Measurements from ENCODE around the gene CLDN7.
A peak's percentile ranks its signal among the peaks of the same experiment; 100 is the strongest.

The CLDN7 gene

DNA sequence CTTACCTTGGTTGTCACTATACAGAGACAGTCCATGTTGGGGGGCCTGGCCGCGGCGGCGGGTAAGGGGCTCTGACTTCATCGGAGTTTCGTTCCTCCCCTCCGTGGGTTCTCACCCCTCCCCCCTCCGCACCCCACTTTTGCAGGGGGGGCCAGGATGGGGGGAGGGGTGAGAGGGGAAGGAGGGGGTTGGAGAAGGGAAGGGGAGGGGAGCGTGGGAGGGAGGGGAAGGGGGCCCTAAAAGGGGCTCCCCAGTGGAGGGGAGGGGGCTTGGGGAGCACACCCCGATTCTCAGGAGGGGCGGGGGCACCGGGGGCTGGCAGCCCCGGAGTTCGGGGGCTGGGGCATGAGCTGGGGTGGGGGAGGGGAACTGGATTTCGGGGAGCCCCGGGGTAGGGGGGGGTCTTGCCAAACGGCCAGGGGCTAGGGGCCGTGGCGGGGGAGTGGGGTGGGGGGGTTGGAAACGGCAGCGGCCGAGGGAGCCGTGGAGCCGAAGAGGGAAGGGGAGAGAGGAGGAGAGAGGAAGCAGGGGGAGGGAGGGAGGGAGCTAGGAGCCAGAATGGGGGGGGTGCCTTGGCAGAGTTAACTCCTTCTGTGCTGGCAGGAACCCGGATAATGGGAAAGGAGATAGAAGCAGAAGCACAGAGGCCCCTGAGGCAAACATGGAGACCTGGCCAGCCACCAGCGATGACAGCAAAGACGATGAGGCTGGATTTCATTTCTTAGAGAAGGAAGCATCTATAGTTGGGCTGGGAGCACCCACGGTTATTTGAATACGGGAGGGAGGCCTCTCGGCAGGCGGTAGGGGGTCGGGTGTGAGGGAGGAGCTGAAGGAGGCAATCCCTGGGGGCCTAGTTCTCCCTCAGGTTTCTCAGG is 44.9 kb downstream of the CLDN7 start:
- TF ChIP-seq FOXP2 (optimal IDR thresholded peaks at IDR 0.05; ENCODE audit: borderline replicate concordance, extremely low read depth, extremely low read length, insufficient read depth): no peak
- no peak for TF ChIP-seq POLR2AphosphoS5 (IDR thresholded peaks at IDR 0.05; ENCODE audit: low read depth, low read length)
- TF ChIP-seq SIN3A (IDR thresholded peaks at IDR 0.05; ENCODE audit: borderline replicate concordance, insufficient read depth, low read length): no peak
- TF ChIP-seq, protein P1, sequence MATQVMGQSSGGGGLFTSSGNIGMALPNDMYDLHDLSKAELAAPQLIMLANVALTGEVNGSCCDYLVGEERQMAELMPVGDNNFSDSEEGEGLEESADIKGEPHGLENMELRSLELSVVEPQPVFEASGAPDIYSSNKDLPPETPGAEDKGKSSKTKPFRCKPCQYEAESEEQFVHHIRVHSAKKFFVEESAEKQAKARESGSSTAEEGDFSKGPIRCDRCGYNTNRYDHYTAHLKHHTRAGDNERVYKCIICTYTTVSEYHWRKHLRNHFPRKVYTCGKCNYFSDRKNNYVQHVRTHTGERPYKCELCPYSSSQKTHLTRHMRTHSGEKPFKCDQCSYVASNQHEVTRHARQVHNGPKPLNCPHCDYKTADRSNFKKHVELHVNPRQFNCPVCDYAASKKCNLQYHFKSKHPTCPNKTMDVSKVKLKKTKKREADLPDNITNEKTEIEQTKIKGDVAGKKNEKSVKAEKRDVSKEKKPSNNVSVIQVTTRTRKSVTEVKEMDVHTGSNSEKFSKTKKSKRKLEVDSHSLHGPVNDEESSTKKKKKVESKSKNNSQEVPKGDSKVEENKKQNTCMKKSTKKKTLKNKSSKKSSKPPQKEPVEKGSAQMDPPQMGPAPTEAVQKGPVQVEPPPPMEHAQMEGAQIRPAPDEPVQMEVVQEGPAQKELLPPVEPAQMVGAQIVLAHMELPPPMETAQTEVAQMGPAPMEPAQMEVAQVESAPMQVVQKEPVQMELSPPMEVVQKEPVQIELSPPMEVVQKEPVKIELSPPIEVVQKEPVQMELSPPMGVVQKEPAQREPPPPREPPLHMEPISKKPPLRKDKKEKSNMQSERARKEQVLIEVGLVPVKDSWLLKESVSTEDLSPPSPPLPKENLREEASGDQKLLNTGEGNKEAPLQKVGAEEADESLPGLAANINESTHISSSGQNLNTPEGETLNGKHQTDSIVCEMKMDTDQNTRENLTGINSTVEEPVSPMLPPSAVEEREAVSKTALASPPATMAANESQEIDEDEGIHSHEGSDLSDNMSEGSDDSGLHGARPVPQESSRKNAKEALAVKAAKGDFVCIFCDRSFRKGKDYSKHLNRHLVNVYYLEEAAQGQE (IDR thresholded peaks at IDR 0.05; ENCODE audit: insufficient read depth in 1 of 2, low read depth in 2 of 2, low read length in 2 of 2): no peak
- TF ChIP-seq TAF1 (IDR thresholded peaks at IDR 0.05; ENCODE audit: borderline replicate concordance, insufficient read depth, low read length): no peak

DNA sequence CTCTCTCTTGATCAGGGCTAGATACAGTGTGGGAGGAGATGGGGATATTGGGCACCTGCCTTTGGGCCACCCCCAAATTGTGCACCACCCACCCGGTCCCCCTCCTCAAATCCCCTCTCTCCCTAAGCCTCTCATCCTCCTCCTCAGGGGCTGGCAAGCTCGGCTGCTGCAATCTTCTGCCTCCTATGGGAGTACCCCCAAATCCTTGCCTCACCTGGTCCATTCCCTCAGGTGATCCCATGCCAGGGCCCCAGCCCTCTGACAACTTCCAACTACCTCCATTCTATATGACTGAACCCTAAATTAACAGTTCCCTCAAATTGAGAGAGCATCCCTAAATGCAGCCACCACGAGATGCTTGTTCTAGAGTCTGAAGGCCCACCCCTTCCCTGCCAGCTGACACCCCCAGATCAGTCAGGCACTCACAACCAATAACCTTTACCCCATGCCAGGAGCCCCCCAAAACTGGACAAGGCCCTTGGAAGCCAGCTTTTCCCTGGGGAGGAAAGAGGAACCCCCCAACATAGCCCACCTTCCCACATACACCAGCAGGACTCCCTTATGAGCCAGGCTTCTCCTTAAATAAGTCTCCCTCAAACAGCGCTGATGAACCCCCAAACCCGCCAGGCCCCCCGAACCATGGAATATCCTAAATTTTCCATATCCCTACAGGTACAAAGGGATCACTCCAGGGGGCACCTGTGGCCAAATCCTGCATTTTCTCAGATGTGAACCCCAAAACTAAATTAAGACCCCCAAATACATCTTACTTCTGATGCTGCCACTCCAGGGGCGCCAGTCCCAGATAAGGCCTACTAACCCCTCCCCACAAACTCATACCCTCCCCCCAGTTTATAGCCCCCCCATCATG is 45.8 kb downstream of the CLDN7 start:
- TF ChIP-seq, protein P1 (IDR thresholded peaks at IDR 0.05; ENCODE audit: insufficient read depth in 1 of 2, low read depth in 2 of 2, low read length in 2 of 2): no peak
- no peak for TF ChIP-seq FOXP2 (optimal IDR thresholded peaks at IDR 0.05; ENCODE audit: borderline replicate concordance, extremely low read depth, extremely low read length, insufficient read depth)
- TF ChIP-seq TAF1 (IDR thresholded peaks at IDR 0.05; ENCODE audit: borderline replicate concordance, insufficient read depth, low read length): 0 out of 2 replicates have a peak, but pooled peaks have one; percentile 14

DNA sequence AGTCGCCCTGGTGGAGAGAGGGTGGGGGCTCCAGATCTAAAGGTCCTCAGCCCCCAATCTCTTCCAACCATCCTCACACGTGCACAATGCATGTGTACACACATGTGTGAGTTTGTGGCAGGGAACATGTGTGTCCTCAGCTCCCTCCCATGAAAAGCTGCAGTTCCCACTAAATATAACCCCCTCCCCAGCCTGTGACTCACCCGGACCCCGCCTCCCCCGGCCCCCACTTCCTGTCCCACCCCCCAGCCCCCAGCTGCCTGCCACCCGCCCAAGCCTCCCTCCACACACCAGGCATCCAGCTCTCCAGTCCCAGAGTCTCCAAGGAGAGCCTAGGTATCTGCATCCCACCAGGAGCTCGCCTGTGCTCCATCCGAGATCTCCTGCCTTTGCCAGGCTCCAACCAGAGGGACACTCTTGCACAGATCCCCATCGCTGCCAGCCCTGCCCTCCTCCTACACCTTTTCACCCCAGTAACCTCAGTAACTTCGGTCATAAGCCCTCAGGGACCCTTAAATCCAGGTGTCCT is 46.6 kb downstream of the CLDN7 start:
- TF ChIP-seq POLR2AphosphoS5 (IDR thresholded peaks at IDR 0.05; ENCODE audit: low read depth, low read length) (no peak; the same call in 1 of the 2 replicates), SIN3A (IDR thresholded peaks at IDR 0.05; ENCODE audit: borderline replicate concordance, insufficient read depth, low read length) (no peak), TAF1 (IDR thresholded peaks at IDR 0.05; ENCODE audit: borderline replicate concordance, insufficient read depth, low read length) (peak; percentile 50; the same call in 1 of the 2 replicates)

DNA sequence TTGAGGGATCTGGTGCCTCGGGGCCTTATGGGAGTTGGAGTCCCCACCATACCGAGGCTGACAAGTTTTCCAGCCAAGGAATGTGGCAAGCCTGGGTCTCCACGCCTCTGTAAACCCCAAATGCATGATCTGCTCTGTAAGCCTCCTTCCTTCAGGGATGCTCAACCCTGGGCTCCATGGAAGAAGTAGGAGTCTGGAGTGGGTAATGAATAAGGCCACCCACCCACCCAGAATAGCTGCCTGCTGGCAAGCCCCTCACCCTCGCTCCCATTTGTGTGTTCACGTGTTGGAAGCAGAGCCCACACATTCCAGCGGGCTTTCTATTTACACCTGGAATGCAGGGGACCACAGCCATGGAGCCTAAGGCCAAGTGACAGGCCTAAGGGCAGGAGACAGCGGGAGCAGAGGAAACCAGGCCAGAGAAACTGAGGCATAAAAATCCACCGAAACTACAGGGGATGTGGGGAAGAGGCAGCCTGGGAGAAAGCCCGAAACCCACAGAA is 47.1 kb downstream of the CLDN7 start:
- TF ChIP-seq POLR2AphosphoS5 (IDR thresholded peaks at IDR 0.05; ENCODE audit: low read depth, low read length) (no peak), TAF1 (IDR thresholded peaks at IDR 0.05; ENCODE audit: borderline replicate concordance, insufficient read depth, low read length) (no peak), FOXP2 (optimal IDR thresholded peaks at IDR 0.05; ENCODE audit: borderline replicate concordance, extremely low read depth, extremely low read length, insufficient read depth) (no peak), SIN3A (IDR thresholded peaks at IDR 0.05; ENCODE audit: borderline replicate concordance, insufficient read depth, low read length) (no peak)
- TF ChIP-seq, protein P1 (IDR thresholded peaks at IDR 0.05; ENCODE audit: insufficient read depth in 1 of 2, low read depth in 2 of 2, low read length in 2 of 2): no peak

All from PFSK-1 (cell line).